Fibroblast of pulmonary artery (primary cell): ENCODE results near the gene CTIF.

Experiments used
- DNase-seq: peaks from one replicate; pipeline ENCODE4 v3.0.0-alpha.2; 2010; ENCODE audit warnings: low read depth
- H3K4me3 ChIP-seq: replicated peaks from 2 replicates; pipeline ENCODE4 v1.5.1; 2011; ENCODE audit warnings: low read depth, mild to moderate bottlenecking, control low read depth, low read length, moderate library complexity
- CTCF ChIP-seq: IDR thresholded peaks from 2 replicates; pipeline ENCODE4 v1.5.1; 2011; ENCODE audit warnings: mild to moderate bottlenecking, control low read depth, low read length, inconsistent platforms; ENCODE audit errors: missing control alignments

Gene CTIF

GRCh38 chr18:48624856-48625255 is 86.0 kb downstream of the CTIF start:
- no peak overlapping the region for H3K4me3 ChIP-seq
- no peak for TF ChIP-seq CTCF
- no peak for DNase-seq

- no peak overlapping the region for H3K4me3 ChIP-seq
- TF ChIP-seq CTCF: no peak
- DNase-seq: peak; percentile 25
These were observed 88.4 kb downstream of the CTIF start for GRCh38 chr18:48627216-48627615.

- TF ChIP-seq CTCF: no peak
- DNase-seq: peak; percentile 97
- no peak overlapping the region for H3K4me3 ChIP-seq
These were observed 91.0 kb downstream of the CTIF start for GRCh38 chr18:48629730-48630324.

- no peak overlapping the region for H3K4me3 ChIP-seq
- no peak for TF ChIP-seq CTCF
- DNase-seq: no peak
These were observed 93.0 kb downstream of the CTIF start for GRCh38 chr18:48631851-48632250.

GRCh38 chr18:48632676-48633257 is 93.9 kb downstream of the CTIF start:
- DNase-seq: no peak
- TF ChIP-seq CTCF: no peak
- no peak overlapping the region for H3K4me3 ChIP-seq

- DNase-seq: no peak
- no peak for TF ChIP-seq CTCF
- no peak overlapping the region for H3K4me3 ChIP-seq
These were observed 95.7 kb downstream of the CTIF start for GRCh38 chr18:48634491-48634890.

- no peak for TF ChIP-seq CTCF
- no peak overlapping the region for H3K4me3 ChIP-seq
- no peak for DNase-seq
These were observed 96.1 kb downstream of the CTIF start for GRCh38 chr18:48634975-48635374.
